ENCODE results near the gene RASA3.

Gene RASA3

DNA sequence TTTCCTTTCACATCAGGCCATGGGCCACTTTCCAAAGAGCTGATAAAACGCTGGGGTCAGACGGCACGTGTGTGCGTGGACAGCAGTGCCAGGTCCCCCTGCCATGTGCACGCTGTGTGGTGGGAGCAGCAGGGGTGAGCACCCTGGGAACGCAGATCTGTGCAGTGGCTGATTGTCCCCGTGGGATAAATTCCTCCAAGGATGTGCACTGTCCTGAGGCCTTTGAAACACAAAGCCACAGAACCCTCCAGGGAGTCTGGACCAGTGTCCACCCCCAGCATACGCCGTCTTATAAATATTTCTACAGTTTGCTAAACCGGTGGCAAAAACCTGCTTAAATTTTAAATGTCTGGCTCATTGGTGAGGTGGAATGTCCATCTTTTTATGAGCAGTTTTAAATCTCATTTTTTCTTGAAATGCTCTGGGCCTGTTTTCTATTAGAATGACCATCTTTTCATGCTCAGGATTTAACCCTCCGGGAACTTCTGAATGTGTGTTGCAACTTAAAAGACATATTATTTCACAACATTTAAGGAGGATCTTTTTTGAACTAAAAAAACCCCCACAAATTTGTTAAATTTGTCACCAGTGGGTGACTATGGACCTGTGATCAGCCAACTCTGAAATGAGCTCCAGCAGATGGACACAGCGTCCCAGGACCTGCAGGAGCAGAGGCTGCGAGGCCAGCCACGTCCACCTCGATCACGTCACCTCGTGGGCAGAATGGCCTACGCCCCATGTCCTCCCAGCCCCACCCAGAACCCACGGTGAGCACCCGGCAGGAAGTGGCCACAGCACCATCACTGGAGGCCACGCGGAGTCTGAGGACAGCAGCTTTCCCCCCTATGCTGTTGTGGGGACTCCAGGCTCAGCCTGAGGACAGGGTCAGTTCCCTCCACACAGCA, 68.6 kb downstream of the RASA3 start:
- Histone ChIP-seq H3K27ac (ENCODE audit: low read depth, low read length) (peak overlapping the region; percentile 95; the same call in 1 of the 2 replicates), H3K9ac (ENCODE audit: low read length) (no peak overlapping the region)

DNA sequence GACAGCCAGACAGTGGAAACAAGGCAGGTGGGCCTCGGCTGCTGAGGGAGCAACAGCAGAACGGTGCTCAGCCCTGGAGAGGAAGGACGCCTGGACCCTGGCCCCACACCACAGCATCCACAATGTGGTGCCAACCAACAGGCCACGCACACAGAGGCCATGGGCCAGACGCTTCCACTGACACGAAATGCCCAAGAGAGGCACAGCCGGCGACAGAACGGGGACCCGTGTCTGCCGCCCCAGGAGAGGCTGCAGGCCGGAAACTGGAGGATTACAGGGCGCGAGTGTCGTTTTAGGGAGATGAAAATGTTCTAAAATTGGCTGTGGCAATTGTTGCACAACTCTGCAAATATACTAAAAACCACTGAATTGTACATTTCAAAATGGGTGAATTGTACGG, 69.7 kb downstream of the RASA3 start:
- Histone ChIP-seq H3K4me3 (ENCODE audit: low read depth, low read length) (no peak overlapping the region), H3K9me3 (ENCODE audit: control insufficient read depth, insufficient read depth, low read depth, low read length) (no peaks in the 10 kb centered on the region), H3K27me3 (ENCODE audit: control insufficient read depth, insufficient read depth, low read length) (no peaks in the 10 kb centered on the region), H3K27ac (ENCODE audit: low read depth, low read length) (no peak overlapping the region), H3K9ac (ENCODE audit: low read length) (no peak overlapping the region), H3K4me1 (ENCODE audit: control insufficient read depth, insufficient read depth, low read length) (peaks cover 22% of the 10 kb centered on the region), H3K36me3 (ENCODE audit: control insufficient read depth, insufficient read depth, low read length) (no peaks in the 10 kb centered on the region)

More for the DNA sequence above, 68.6 kb downstream of the RASA3 start:
- 0 out of 2 replicates have a peak, but pooled peaks cover 3% of the 10 kb centered on the region for H3K36me3 ChIP-seq (ENCODE audit: control insufficient read depth, insufficient read depth, low read length)
- peaks cover 22% of the 10 kb centered on the region for H3K4me1 ChIP-seq (ENCODE audit: control insufficient read depth, insufficient read depth, low read length)
- H3K9me3 ChIP-seq (ENCODE audit: control insufficient read depth, insufficient read depth, low read depth, low read length) = no peaks in the 10 kb centered on the region
- no peak overlapping the region for H3K4me3 ChIP-seq (ENCODE audit: low read depth, low read length)
- H3K27me3 ChIP-seq (ENCODE audit: control insufficient read depth, insufficient read depth, low read length) = no peaks in the 10 kb centered on the region

DNA sequence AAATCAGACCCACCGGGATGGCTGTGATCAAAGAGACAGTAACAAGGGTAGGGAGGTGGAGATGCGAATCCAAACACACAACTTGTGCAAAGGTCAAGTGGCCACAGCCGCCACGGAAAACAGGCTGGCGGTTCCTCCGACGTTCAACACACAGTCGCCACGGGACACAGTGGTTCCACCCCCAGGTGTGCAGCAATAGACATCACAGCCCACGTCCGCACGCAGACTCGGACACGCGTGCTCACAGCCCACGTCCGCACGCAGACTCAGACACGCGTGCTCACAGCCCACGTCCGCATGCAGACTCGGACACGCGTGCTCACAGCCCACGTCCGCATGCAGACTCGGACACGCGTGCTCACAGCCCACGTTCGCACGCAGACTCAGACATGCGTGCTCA, 70.1 kb downstream of the RASA3 start:
- H3K27me3 ChIP-seq (ENCODE audit: control insufficient read depth, insufficient read depth, low read length) = no peaks in the 10 kb centered on the region
- no peaks in the 10 kb centered on the region for H3K9me3 ChIP-seq (ENCODE audit: control insufficient read depth, insufficient read depth, low read depth, low read length)
- H3K4me1 ChIP-seq (ENCODE audit: control insufficient read depth, insufficient read depth, low read length) = peaks cover 22% of the 10 kb centered on the region
- H3K4me3 ChIP-seq (ENCODE audit: low read depth, low read length) = no peak overlapping the region
- H3K9ac ChIP-seq (ENCODE audit: low read length) = no peak overlapping the region
- no peaks in the 10 kb centered on the region for H3K36me3 ChIP-seq (ENCODE audit: control insufficient read depth, insufficient read depth, low read length)
- H3K27ac ChIP-seq (ENCODE audit: low read depth, low read length) = no peak overlapping the region

DNA sequence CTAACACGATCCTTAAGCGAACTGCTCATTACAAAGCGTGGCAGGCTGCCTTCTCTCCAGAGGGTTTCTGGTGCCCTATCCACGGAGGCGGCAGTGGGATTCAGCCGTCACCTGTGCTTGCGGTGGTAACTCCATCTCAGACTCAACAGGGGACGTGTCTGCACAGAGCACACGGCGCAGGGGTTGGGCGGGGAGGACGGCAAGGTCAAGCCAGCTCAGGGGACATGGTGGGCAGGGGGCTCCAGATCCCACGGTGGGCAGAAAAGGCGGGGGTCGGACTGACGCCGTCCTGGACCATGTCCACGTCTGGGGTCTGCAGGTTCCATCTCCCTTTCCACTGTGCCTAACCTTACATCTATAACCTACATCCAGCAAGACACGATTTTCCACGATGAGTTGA, 70.7 kb downstream of the RASA3 start:
- Histone ChIP-seq H3K4me1 (ENCODE audit: control insufficient read depth, insufficient read depth, low read length) (peaks cover 22% of the 10 kb centered on the region), H3K27me3 (ENCODE audit: control insufficient read depth, insufficient read depth, low read length) (no peaks in the 10 kb centered on the region), H3K9ac (ENCODE audit: low read length) (no peak overlapping the region), H3K4me3 (ENCODE audit: low read depth, low read length) (no peak overlapping the region), H3K9me3 (ENCODE audit: control insufficient read depth, insufficient read depth, low read depth, low read length) (no peaks in the 10 kb centered on the region), H3K36me3 (ENCODE audit: control insufficient read depth, insufficient read depth, low read length) (no peaks in the 10 kb centered on the region), H3K27ac (ENCODE audit: low read depth, low read length) (no peak overlapping the region)

DNA sequence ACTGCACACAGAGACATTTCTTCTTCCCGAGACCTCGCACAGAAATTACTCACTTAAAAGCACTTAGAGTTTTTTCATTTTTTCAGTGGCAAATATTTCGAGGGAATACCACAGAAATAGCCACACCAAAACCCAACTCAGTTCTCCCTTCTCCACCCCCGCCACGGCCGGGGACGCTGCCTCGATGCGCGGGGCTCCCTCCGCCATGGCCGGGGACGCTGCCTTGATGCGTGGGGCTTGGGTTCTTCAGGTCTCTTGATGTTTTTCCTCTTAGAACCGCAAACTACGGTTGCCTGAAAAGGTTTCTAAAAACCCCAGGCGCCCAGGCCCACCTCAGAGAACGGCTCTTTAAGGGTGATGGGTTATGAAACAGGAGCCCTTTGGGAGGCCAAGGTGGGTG, 71.4 kb downstream of the RASA3 start:
- no peaks in the 10 kb centered on the region for H3K27me3 ChIP-seq (ENCODE audit: control insufficient read depth, insufficient read depth, low read length)
- no peak overlapping the region for H3K4me3 ChIP-seq (ENCODE audit: low read depth, low read length)
- peaks cover 2% of the 10 kb centered on the region; the same call in 1 of the 2 replicates for H3K36me3 ChIP-seq (ENCODE audit: control insufficient read depth, insufficient read depth, low read length)
- H3K27ac ChIP-seq (ENCODE audit: low read depth, low read length) = no peak overlapping the region
- no peaks in the 10 kb centered on the region for H3K9me3 ChIP-seq (ENCODE audit: control insufficient read depth, insufficient read depth, low read depth, low read length)
- no peak overlapping the region for H3K9ac ChIP-seq (ENCODE audit: low read length)
- peaks cover 22% of the 10 kb centered on the region for H3K4me1 ChIP-seq (ENCODE audit: control insufficient read depth, insufficient read depth, low read length)

DNA sequence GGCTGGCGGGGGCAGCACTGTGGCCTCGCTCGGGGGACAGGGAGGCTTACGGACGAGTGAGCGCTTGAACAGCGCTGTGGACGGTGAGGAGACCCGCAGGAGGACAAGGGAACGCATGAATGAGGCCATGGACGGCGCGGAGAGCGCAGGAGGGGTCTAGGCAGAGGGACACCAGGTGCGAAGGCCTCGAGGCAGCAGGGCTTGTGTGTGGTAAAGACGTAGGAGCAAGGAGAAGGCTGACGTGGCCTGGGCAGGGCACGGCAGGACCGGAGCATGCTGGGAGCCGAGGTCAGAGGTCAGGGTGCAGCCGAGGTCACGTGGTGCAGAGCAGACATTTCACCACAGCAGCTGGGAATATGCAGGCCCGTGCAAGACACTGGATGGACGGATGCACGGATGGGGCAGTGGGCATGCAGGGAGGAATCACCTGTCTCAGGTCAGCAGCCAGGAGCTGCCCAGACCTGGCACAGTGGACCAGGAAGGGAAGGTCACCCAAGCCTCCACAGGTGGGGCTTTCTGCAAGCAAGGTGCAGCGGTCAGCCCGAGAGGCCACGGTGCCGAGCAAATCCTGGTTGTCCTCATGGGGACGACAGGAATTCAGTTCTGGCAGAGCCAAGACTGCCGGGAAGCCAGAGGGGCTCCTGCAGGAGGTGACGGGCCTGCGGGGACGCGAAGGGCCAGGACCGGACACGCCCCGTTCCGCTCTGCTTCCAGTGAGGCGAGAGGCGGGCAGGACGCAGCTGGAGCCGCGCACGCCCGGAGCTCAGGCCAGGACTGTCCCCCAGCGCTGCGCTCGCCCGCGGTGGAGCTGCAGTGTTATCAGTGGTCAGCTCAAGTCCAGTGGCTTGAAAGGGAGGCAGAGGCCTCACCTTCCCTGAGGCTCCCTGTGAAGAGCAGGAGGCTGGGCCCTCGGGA, 72.2 kb downstream of the RASA3 start:
- Histone ChIP-seq H3K9ac (ENCODE audit: low read length) (no peak overlapping the region), H3K9me3 (ENCODE audit: control insufficient read depth, insufficient read depth, low read depth, low read length) (no peaks in the 10 kb centered on the region), H3K27ac (ENCODE audit: low read depth, low read length) (no peak overlapping the region), H3K4me1 (ENCODE audit: control insufficient read depth, insufficient read depth, low read length) (peaks cover 13% of the 10 kb centered on the region), H3K4me3 (ENCODE audit: low read depth, low read length) (no peak overlapping the region), H3K27me3 (ENCODE audit: control insufficient read depth, insufficient read depth, low read length) (no peaks in the 10 kb centered on the region), H3K36me3 (ENCODE audit: control insufficient read depth, insufficient read depth, low read length) (peaks cover 3% of the 10 kb centered on the region; the same call in 1 of the 2 replicates)

DNA sequence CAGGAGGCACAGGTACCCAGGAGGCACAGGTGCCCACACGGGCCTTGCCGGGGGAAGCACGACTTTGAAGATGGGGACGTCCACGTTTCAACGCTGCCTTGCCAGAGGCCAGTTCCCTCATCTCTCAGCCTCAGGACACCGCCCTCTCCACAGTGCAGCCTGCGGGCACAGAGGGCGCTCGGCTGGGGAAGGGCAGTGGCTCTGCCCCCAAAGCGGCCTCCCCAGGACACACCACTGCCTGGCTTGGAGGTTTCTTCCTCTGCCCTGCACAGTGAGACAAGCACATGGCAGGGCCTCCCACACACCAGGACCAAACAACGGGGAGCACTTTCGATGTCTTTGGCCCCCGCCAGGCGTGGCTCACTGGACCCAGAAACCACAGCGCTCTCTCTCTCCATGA, 73.0 kb downstream of the RASA3 start:
- no peaks in the 10 kb centered on the region for H3K27me3 ChIP-seq (ENCODE audit: control insufficient read depth, insufficient read depth, low read length)
- H3K4me3 ChIP-seq (ENCODE audit: low read depth, low read length) = no peak overlapping the region
- H3K9ac ChIP-seq (ENCODE audit: low read length) = no peak overlapping the region
- peaks cover 8% of the 10 kb centered on the region for H3K36me3 ChIP-seq (ENCODE audit: control insufficient read depth, insufficient read depth, low read length)
- peaks cover 9% of the 10 kb centered on the region for H3K4me1 ChIP-seq (ENCODE audit: control insufficient read depth, insufficient read depth, low read length)
- H3K9me3 ChIP-seq (ENCODE audit: control insufficient read depth, insufficient read depth, low read depth, low read length) = no peaks in the 10 kb centered on the region
- H3K27ac ChIP-seq (ENCODE audit: low read depth, low read length) = no peak overlapping the region

DNA sequence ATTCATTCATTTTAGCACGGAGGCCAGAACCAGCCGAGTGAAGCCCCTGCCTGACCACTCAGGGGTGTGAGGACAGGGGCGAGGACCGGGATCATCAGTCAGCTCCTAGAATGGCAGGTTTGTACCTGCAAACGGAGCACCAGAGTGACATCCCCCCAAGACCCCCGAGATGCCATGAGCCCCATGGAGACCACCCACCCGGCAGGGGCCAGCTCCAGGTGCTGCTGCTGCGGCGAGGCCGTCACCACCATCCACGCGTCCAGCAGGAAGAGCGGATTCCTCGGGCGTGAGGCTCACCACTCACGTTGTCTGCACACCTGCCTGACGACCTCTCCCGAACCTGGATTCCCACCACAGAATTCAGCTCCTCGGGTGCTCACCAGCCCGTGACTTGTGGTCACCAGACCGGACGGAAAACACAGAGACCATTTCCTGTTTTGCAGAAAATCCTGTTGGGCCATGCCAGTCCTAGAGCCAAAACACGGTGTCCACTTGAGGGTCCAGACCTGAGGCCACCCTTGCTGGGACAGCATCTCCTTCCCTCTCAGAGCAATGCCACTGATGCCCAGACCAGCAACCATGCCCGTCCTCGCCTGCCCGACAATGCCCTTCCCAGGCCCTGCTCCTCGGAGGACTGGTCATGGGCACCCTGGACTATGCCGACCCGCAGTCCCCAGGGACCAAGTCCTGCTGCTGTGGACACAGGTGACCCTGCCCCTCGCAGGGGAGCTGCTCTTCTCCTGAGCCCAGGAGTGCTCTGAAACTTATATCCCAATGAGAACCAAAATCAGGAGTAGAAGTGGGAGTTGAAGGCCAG, 74.2 kb downstream of the RASA3 start:
- Histone ChIP-seq H3K9me3 (ENCODE audit: control insufficient read depth, insufficient read depth, low read depth, low read length) (no peaks in the 10 kb centered on the region), H3K27me3 (ENCODE audit: control insufficient read depth, insufficient read depth, low read length) (no peaks in the 10 kb centered on the region), H3K36me3 (ENCODE audit: control insufficient read depth, insufficient read depth, low read length) (peaks cover 8% of the 10 kb centered on the region), H3K4me1 (ENCODE audit: control insufficient read depth, insufficient read depth, low read length) (peaks cover 5% of the 10 kb centered on the region; the same call in 1 of the 2 replicates), H3K9ac (ENCODE audit: low read length) (no peak overlapping the region), H3K27ac (ENCODE audit: low read depth, low read length) (no peak overlapping the region), H3K4me3 (ENCODE audit: low read depth, low read length) (no peak overlapping the region)

DNA sequence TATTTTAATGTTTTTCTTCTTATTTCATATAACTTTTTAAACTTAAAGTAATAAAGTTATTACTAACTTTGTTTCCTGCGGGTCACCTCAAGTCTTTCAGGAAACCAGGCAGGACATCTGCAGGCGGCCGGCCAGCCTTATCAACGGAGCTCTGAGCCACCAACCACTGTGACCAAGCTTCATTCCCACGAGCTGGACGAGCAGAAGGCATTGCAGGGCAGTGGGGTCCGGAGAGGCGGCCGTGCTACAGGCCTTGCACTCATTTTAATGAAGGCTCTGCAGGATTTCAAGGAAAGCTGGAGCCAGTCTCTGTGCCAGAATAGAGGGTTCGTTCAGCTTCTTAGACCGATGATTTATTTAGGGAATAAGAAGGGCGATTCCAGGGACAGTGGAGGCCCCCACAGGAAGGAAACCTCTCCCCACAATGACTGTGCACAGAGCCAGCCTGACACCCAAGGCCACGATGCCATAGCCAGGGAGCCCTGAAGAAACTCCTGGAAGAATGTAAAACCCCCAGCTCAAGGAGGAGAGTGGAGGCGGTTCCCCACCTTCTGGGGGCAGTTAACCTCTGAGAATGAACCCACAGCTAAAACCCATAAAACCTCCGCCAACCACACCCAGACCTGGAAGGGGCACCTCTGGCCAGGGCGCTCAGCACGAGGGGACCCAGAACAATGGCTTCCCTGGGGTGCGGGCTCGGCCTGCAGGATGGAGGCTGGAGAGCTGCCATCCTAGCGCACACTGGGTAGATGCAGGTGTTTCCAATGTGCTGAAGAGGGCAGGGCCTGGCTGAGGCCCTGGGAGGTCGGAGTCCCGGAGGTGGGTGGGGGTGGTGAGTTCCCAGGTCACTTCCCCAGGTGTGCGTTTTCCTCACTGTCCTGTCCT, 75.0 kb downstream of the RASA3 start:
- Histone ChIP-seq H3K4me1 (ENCODE audit: control insufficient read depth, insufficient read depth, low read length) (peaks cover 7% of the 10 kb centered on the region; the same call in 1 of the 2 replicates), H3K27ac (ENCODE audit: low read depth, low read length) (no peak overlapping the region), H3K27me3 (ENCODE audit: control insufficient read depth, insufficient read depth, low read length) (no peaks in the 10 kb centered on the region), H3K4me3 (ENCODE audit: low read depth, low read length) (no peak overlapping the region), H3K36me3 (ENCODE audit: control insufficient read depth, insufficient read depth, low read length) (peaks cover 8% of the 10 kb centered on the region), H3K9me3 (ENCODE audit: control insufficient read depth, insufficient read depth, low read depth, low read length) (no peaks in the 10 kb centered on the region), H3K9ac (ENCODE audit: low read length) (no peak overlapping the region)
